Panc1 (cell line): ENCODE data around the gene BANF2. TPM values are rescaled to one million over a fixed set of nuclear protein-coding genes. Genes with fewer than 3 reads are reported as not detected.
A peak's percentile ranks its signal among the peaks of the same experiment; 100 is the strongest.

Source experiments
- ATAC-seq: fragments of 200-7000 bp; cut with Tn5 transposase; 2 replicates; pipeline ENCODE4 v1.9.1; 2020; ENCODE audit warnings: mild to moderate bottlenecking, moderate library complexity
- BruUV-seq: library from RNA; stranded (reverse); fragments of 400-500 nt; replicated peaks from 2 replicates; lab custom pipeline; 2021; lab: Mats Ljungman, UMichigan
- CTCF ChIA-PET: fragments of 300-600 bp; sonication (Branson Sonifier 250); formaldehyde crosslinking; loops from one replicate; lab custom pipeline; 2022; ENCODE audit warnings: antibody characterized with exemption; lab: Charles Lee
- POLR2A ChIA-PET: fragments of 300-600 bp; sonication (Branson Sonifier 250); formaldehyde crosslinking; loops from one replicate; lab custom pipeline; 2022; ENCODE audit warnings: antibody characterized with exemption; lab: Charles Lee
- DNase-seq: peaks from one replicate; pipeline ENCODE4 v3.0.0-alpha.2; 2010; ENCODE audit warnings: low read depth, low spot score
- H3K27ac ChIP-seq: 2 replicates; pipeline ENCODE4 v1.5.1; 2011; ENCODE audit warnings: mild to moderate bottlenecking, low read length, inconsistent platforms
- H3K27me3 ChIP-seq: fragments of 200-500 bp; sonication (Bioruptor generic); 2 replicates; pipeline ENCODE4 v1.6.0; 2014; ENCODE audit warnings: low read length, inconsistent platforms; ENCODE audit not compliant: control insufficient read depth, insufficient read depth
- H3K36me3 ChIP-seq: fragments of 200-500 bp; sonication (Bioruptor generic); 2 replicates; pipeline ENCODE4 v1.5.1; 2014; ENCODE audit warnings: inconsistent platforms, mild to moderate bottlenecking, low read length, moderate library complexity; ENCODE audit not compliant: control insufficient read depth, insufficient read depth
- H3K4me1 ChIP-seq: 2 replicates; pipeline ENCODE4 v1.5.1; 2011; ENCODE audit warnings: inconsistent platforms, mild to moderate bottlenecking, low read length, moderate library complexity; ENCODE audit not compliant: control insufficient read depth, insufficient read depth
- H3K4me3 ChIP-seq, 2 experiments: 2 replicates each; pipeline ENCODE4 v1.5.1; 2011 to 2012; ENCODE audit warnings: low read depth in 2 of 2, low read length in 2 of 2, mild to moderate bottlenecking in 2 of 2, inconsistent platforms in 1 of 2, moderate library complexity in 1 of 2
- H3K9me3 ChIP-seq: fragments of 200-500 bp; sonication (Bioruptor generic); 2 replicates; pipeline ENCODE4 v1.5.1; 2014; ENCODE audit warnings: low read depth, mild to moderate bottlenecking, inconsistent platforms, low read length, moderate library complexity; ENCODE audit not compliant: control insufficient read depth, insufficient read depth
- POLR2AphosphoS5 ChIP-seq: IDR thresholded peaks from 2 replicates; pipeline ENCODE4 v1.6.1; 2012; ENCODE audit warnings: mild to moderate bottlenecking, low read depth, low read length, moderate library complexity
- SIN3A ChIP-seq: IDR thresholded peaks from 2 replicates; pipeline ENCODE4 v1.6.1; 2012; ENCODE audit warnings: low read depth, mild to moderate bottlenecking, low read length, moderate library complexity, borderline replicate concordance; ENCODE audit not compliant: insufficient read depth
- TCF7L2 ChIP-seq: IDR thresholded peaks from 2 replicates; pipeline ENCODE4 v1.6.1; 2011; ENCODE audit warnings: mild to moderate bottlenecking, low read depth, low read length, inconsistent platforms
- in situ Hi-C: cut with HindIII; loops from 2 replicates; pipeline ENCODE4 v1.10.0; 2016; ENCODE audit warnings: low sequenced_read_pairs, low pct_unique_long_range_greater_than_20kb
- intact Hi-C: fragments of 100-400 bp; cut with micrococcal nuclease; formaldehyde crosslinking; loops from one replicate; pipeline ENCODE4 v1.10.0; 2022; ENCODE audit not compliant: unreplicated experiment
- total RNA-seq: library from RNA; stranded (reverse); gene quantifications from one replicate; pipeline ENCODE4 v1.2.1, GENCODE V29; 2021; ENCODE audit not compliant: unreplicated experiment
- TF ChIP-seq, protein P1 (sequence below): fragments of 450-650 bp; IDR thresholded peaks from 2 replicates; pipeline ENCODE4 v1.5.1; 2017; ENCODE audit warnings: mild to moderate bottlenecking
- TF ChIP-seq, protein P2 (sequence below), 2 experiments: IDR thresholded peaks; 2 replicates each; pipeline ENCODE4 v1.6.1; 2011 to 2012; ENCODE audit warnings: low read depth in 2 of 2, control low read depth in 1 of 2, low read length in 1 of 2, mild to moderate bottlenecking in 1 of 2, moderate library complexity in 1 of 2; ENCODE audit not compliant: insufficient read depth in 1 of 2

Gene BANF2
- total RNA-seq, 1 experiment from 2014 or later, result not detected

DNA sequence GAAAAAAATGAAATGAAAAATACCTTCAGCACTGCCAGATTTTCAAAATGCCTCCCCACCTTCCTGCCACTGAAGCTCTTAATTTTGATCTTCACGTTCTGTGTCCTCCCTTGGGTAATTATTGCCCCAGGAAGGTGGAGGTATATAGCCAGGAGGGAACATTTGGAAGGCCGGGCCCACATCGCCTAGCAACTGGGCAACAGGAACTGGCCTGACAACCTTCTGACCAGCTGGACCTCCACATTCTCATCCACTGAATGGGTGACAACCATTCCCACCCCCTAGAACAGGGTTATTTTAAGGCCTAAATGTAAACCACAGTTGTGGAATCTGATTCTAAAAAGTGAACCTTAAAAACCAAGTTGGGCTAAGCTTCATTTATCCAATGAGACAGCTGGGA is 20.9 kb upstream of the BANF2 start:
- no peaks in the 10 kb centered on the region for H3K9me3 ChIP-seq
- ChIA-PET CTCF (no interaction called here), POLR2A (no interaction called here)
- H3K36me3 ChIP-seq, result peaks cover 4% of the 10 kb centered on the region
- DNase-seq, result no peak
- TF ChIP-seq TCF7L2 (no peak), POLR2AphosphoS5 (no peak), SIN3A (no peak)
- TF ChIP-seq, protein P1, sequence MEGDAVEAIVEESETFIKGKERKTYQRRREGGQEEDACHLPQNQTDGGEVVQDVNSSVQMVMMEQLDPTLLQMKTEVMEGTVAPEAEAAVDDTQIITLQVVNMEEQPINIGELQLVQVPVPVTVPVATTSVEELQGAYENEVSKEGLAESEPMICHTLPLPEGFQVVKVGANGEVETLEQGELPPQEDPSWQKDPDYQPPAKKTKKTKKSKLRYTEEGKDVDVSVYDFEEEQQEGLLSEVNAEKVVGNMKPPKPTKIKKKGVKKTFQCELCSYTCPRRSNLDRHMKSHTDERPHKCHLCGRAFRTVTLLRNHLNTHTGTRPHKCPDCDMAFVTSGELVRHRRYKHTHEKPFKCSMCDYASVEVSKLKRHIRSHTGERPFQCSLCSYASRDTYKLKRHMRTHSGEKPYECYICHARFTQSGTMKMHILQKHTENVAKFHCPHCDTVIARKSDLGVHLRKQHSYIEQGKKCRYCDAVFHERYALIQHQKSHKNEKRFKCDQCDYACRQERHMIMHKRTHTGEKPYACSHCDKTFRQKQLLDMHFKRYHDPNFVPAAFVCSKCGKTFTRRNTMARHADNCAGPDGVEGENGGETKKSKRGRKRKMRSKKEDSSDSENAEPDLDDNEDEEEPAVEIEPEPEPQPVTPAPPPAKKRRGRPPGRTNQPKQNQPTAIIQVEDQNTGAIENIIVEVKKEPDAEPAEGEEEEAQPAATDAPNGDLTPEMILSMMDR, result no peak
- TF ChIP-seq, protein P2, sequence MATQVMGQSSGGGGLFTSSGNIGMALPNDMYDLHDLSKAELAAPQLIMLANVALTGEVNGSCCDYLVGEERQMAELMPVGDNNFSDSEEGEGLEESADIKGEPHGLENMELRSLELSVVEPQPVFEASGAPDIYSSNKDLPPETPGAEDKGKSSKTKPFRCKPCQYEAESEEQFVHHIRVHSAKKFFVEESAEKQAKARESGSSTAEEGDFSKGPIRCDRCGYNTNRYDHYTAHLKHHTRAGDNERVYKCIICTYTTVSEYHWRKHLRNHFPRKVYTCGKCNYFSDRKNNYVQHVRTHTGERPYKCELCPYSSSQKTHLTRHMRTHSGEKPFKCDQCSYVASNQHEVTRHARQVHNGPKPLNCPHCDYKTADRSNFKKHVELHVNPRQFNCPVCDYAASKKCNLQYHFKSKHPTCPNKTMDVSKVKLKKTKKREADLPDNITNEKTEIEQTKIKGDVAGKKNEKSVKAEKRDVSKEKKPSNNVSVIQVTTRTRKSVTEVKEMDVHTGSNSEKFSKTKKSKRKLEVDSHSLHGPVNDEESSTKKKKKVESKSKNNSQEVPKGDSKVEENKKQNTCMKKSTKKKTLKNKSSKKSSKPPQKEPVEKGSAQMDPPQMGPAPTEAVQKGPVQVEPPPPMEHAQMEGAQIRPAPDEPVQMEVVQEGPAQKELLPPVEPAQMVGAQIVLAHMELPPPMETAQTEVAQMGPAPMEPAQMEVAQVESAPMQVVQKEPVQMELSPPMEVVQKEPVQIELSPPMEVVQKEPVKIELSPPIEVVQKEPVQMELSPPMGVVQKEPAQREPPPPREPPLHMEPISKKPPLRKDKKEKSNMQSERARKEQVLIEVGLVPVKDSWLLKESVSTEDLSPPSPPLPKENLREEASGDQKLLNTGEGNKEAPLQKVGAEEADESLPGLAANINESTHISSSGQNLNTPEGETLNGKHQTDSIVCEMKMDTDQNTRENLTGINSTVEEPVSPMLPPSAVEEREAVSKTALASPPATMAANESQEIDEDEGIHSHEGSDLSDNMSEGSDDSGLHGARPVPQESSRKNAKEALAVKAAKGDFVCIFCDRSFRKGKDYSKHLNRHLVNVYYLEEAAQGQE (IDR thresholded peaks at IDR 0.05; ENCODE audit: insufficient read depth in 1 of 2, low read depth in 2 of 2, low read length in 1 of 2), result no peak
- intact Hi-C loops (no loop called here), in situ Hi-C loops (no loop called here)
- H3K27ac ChIP-seq, result peak overlapping the region; percentile 82; the same call in 1 of the 2 replicates
- H3K4me1 ChIP-seq, result peaks cover 24% of the 10 kb centered on the region
- peaks cover 6% of the 10 kb centered on the region for H3K27me3 ChIP-seq
- H3K4me3 ChIP-seq, result no peak overlapping the region
- no peak for ATAC-seq
- BruUV-seq, result no TSS peak

DNA sequence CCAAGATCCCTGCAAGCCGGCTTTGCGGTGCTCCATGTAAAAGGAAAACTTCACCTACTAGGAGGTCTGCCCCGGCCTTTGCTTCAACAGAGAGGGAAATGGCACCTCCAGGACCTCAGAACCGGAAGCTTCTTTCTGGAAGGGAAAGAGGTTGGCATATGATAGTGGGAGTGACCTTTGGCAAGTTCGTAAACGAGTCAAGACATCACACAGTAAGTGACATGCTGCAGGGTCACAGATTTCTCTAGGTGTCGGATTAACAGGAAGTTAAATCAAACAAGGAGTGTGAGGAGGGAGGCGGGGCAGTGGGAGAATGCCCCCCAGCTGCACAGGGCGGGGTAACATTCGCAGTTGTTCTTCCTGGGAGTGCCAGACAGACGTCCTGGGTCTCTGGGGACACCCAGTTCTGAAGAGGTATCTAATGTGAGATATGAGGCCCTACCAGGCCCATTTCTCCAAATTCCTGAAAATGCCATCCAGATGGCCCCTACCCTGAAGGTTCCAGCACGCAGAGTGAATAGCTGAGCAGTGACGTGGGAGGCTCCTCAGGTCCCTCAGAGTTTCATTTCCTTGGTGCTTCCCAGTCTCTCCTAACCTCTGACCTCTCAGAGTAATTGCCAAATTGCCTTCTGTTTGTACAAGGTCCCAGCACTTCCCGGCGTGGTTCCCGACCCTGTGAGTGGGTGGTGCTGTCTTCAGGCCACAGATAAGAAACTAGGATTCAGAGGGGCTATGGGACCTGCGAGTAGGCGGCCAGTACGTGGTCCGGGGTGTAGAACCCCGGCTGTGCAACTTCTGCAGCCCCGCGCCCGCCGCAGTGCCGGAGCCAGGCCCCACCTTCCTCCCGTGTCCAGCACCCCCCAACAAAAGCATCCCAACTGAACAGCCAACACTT is 19.6 kb upstream of the BANF2 start:
- H3K4me3 ChIP-seq, result peak overlapping the region; percentile 70 to 83
- TF ChIP-seq, protein P1, result no peak
- TF ChIP-seq POLR2AphosphoS5, result no peak
- TF ChIP-seq, protein P2 (IDR thresholded peaks at IDR 0.05; ENCODE audit: insufficient read depth in 1 of 2, low read depth in 2 of 2, low read length in 1 of 2), result no peak
- TF ChIP-seq SIN3A, result no peak
- no peak for TF ChIP-seq TCF7L2
- no peaks in the 10 kb centered on the region for H3K9me3 ChIP-seq
- H3K4me1 ChIP-seq, result peaks cover 22% of the 10 kb centered on the region
- BruUV-seq, result no TSS peak
- peak; percentile 22 for DNase-seq
- ChIA-PET POLR2A (interaction anchor here (0.5 kb wide), 1 partner anchor 40 kb away, joined by 4 read pairs; no protein-coding TSS in a partner anchor), CTCF (no interaction called here)
- peak overlapping the region; percentile 82 for H3K27ac ChIP-seq
- intact Hi-C loops, result loop anchor here (5.0 kb wide), 1 partner anchor 217 kb away; no protein-coding TSS in a partner anchor
- in situ Hi-C loops, result no loop called here
- peaks cover 4% of the 10 kb centered on the region for H3K36me3 ChIP-seq
- H3K27me3 ChIP-seq, result peaks cover 7% of the 10 kb centered on the region
- ATAC-seq, result no peak
